ENCODE data around the gene GANC.

The GANC gene

GRCh38 chr15:42385980-42386700 lies 113.1 kb downstream of the GANC start:
- no peak for DNase-seq

- no peak for DNase-seq
These were observed 114.6 kb downstream of the GANC start for GRCh38 chr15:42387603-42388002.

- no peak for DNase-seq
These were observed 119.5 kb downstream of the GANC start for GRCh38 chr15:42392309-42393024.

GRCh38 chr15:42394106-42394505 lies 121.1 kb downstream of the GANC start:
- DNase-seq = no peak

- DNase-seq = no peak
These were observed 122.8 kb downstream of the GANC start for GRCh38 chr15:42395838-42396237.

- no peak for DNase-seq
These were observed 128.8 kb downstream of the GANC start for GRCh38 chr15:42401544-42402454.

GRCh38 chr15:42402455-42403205 lies 129.6 kb downstream of the GANC start:
- no peak for DNase-seq

GRCh38 chr15:42403389-42403788 lies 130.4 kb downstream of the GANC start:
- no peak for DNase-seq

GRCh38 chr15:42404461-42405235 lies 131.6 kb downstream of the GANC start:
- no peak for DNase-seq

- no peak for DNase-seq
These were observed 133.0 kb downstream of the GANC start for GRCh38 chr15:42405863-42406482.

Data from stimulated activated CD4-positive, alpha-beta T cell treated with anti-CD3 and anti-CD28 coated beads, Interleukin-12 subunit alpha, Interleukin-12 subunit beta, amount 100 ng/mL, for 4 hours (primary cell).